Hematopoietic multipotent progenitor cell treated with erythropoietin and hydrocortisone succinate and interleukin-3 and kit ligand, for 6 days (in vitro differentiated cells): ENCODE data around the gene WNK4.

Experiments
- DNase-seq: peaks from one replicate; pipeline ENCODE4 v3.0.0-alpha.2; 2015

Gene WNK4

DNA sequence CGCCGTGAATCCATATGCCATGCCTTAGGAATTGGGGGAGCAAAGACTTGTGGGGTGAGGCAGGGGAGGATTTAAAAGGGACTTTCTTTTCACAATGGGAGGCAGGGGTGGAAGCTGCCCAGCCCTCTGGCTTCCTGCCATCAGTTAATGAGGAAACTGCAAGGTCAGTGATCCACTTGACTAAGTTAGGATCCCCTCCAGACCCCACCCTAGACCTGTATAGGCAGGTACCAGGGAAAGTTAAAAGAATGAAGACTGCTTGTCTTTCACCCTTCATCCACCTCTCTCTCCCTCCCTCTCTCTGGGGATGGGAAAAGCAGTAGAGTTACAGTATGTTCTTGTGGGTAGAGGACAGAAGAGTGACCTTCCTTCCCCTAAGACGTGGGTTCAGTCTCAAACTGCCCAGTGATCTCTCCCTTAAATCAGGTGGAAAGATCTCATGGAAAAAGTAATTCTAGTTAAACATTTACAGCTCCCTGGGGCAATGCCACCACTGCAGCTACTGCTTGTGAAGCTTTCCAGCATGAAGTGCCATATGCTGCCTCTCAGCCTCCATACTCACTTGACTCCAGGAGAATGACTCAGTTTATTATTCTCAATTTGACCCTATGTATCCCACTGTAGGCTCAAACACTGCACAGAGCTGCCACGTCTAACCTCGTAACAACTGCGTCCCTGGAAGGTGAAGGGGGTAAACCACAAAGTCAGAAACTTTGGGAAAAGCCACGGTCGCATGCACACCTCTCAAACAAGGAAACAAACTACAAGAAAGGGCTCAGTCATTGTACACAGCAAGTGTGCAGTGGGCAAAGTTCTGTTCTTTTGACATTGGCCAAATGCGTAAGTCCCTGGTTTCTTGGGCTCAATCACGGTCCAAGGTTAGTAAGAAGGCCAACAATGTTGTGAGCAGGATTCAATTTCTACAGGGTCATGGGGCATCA is 16.9 kb downstream of the WNK4 start:
- no peak for DNase-seq

DNA sequence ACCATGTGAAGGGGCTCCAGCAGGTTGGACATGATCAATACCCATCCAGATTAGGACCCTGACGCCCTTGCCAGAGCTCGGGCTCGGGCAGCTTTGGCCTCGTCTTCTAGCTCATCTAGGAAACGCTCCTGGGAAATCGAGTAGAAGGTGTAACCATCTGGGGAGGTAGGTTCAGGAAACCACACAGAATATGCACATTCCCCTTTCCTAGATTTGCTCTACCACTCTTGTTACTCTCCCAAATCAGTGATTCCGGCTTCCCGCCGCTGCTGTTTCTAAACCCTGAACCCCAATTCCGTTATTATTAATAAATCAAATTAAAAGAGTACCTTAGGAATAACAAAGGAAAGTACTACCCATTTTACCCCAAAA is 17.6 kb downstream of the WNK4 start:
- no peak for DNase-seq

DNA sequence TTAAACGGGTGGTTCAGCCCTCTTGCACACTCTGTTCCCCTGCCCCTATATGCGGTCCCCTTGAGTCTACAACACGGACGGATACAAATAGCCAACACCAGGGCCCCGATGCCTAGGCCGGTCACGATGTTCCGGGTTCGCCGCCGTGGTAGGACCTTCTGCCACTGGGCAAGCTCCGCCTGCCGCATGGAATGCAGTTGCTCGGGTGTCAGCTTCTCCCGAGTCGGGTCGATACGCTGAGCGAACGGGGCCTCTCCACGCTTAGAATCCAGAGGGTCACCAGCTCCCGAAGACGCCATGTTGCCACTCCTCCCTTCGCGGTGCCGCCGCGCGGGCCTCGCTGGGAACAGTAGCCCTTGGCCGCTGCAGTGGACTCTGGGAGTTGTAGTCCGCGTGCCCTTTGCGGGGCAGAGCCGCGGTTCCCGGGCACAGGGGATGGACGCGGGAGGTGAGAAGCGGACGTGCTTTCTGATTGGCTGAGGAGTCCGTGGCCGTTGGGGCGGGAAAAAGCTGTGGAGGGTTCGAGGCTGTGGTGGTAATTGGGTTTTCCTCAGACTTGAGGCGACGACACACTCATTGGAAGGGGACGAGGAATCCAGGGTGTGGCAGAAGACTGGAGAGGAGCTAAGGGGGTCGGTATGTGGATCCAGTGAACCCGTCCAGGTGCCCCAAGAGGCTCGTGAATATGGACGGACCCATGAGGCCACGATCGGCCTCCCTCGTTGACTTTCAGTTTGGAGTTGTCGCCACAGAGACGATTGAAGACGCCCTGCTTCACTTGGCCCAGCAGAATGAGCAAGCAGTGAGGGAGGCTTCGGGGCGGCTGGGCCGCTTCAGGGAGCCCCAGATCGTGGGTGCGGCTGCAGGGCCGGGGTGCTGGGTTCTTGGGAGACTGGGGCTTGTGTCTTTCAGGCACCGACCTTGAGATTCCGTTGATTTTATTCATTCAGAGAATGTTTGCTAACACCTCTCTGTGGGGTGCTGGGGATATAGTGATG is 18.3 kb downstream of the WNK4 start, which contains the start of the genes CNTD1 and COA3:
Gene CNTD1 (plus strand): TSS at position 479 of the 998 bp plus-strand sequence. CDS start 207 bp downstream, at position 686.
Gene COA3 (minus strand): TSS at position 322 of the 998 bp plus-strand sequence. CDS start 23 bp downstream, at position 299.
- DNase-seq = peak; percentile 91

DNA sequence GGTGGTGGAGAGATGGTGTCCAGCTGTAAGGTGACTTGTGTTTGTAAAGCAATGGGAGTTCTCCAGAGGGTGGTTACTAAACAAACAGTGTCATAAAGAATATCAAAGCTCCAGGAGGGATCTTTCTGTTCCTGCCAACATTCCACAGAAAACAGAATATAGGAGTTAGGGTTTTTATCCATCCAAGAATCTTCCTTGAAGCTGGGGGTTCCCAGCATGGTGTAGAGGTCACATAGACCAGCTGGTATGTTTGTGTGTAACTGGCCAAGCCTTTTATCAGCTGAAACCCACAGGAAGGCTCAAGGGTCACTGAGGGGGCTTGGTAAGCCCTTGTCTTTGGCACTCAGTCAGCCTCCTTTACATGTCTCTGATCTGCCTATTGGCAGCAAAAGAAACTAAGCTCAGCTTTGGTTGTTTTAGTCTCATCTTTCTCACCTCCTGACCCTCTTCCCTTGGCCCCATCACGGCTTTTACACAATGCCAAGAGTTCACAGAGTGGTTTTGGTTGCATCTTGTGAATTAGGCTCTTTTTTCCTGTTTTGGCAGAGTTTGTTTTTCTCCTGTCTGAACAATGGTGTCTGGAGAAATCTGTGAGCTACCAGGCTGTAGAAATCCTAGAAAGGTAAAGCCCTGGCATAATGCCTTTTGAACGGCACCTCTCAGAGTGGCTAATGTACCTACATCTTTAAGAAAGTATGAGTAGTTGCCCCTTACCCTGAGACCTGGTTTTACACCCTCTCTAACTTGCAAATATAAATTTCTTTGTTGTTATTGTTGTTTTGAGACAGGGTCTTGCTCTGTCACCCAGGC is 22.9 kb downstream of the WNK4 start:
- DNase-seq = no peak

DNA sequence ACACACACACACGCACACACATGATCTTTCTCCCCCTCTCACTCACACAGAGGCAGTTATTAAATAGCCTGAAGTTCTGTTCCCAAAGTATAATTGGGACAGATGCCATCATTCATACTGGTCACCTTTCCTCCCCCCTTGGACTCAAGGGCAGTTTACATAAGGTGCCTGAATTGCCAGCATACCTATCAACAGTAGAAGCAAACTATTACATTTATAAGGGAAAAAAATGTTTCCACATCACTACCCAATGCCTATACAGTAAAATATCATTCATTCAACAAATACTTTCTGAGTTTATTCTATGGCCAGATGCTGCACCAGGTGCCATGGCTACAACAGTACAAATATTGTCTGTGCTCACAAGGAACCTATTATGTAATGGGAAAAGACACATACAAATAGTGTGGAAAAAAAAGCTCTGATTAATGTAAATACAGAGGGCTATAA is 24.5 kb downstream of the WNK4 start:
- DNase-seq = no peak

DNA sequence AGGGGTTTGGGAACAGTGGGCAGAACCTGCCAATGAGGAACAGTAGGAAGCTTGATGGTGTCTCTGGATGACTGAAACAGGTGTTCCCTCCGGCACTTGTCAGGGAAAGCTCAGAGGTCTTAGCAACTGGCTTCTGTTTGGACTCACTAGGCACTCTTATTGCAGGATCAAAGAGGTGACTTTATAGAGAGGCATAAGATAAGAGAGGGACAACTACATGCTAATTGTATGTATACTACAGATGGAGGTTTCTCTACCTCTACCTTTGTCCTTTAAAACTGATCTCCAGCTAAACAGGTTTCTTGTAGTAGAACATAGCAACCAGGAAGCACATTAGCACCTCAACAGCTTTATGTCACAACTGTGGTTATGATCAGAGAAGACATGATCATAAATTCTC is 25.8 kb downstream of the WNK4 start:
- DNase-seq = no peak

DNA sequence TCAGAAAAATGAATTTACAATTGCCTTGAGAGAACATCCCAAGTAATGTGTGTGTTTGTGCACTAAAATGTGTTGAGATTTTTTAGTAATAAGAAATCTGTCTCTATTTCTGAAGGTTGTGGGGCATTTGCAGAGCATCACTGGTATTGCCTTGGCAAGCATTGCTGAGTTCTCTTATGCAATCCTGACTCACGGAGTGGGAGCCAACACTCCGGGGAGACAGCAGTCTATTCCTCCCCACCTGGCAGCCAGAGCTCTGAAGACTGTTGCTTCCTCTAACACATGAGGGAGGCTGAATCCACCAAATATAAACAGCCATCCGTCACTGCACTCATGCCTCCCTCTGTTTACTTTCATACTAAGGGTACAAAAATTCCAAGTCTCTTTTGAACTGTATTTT is 28.8 kb downstream of the WNK4 start:
- DNase-seq = no peak

DNA sequence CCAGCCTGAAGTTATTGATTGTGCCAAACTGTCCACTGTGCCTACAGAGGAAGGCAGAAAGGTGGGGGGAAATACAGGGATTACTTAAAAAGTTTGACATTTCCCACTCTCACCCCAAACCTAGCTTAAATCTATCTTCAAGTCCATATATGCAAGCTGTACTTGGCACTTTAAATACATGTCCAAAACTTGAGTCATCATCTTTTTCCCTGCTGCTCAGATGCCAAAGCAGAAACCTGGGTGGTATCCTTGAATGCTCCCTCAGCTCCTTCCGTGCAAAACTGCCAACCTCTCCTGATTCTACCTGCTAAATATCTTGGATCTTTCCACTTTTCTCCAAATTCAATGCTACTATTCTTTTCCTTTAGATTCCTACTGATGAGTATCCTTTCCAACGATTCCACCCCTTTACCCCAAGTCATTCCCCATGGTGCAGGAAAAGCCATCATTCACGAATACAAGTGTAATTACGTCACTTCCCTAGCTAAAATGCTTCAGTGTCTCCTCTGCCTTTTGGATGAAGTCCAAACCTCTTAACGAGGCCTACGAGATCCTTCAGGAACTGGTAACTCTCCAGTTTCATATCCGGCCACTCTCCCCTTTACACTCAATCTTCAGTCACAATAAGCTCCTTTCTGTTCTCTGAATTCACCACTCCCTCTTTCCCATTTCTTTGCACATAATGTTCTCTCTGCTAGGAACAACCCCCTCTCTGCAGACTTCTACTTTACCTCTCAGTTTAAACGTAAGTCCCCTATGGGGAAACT is 34.4 kb downstream of the WNK4 start:
- no peak for DNase-seq

DNA sequence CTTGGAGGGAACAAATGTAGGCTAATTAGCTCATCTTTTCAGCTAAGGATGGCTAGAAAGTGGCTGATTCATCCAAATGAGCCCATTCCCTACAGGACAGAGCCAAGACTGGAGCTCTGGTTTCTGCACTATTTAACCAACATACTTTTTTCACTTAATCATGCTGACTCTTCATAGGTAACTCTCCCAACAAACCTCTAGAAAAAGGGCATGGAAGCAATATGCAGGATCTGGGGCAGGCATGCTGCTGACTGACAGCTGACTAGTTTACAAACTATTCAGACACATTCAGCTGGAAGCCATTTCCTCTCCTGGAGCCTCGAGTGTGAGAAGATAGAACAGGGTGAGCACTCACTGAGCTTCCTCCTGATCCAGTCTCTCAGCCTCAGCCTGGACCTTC is 37.5 kb downstream of the WNK4 start:
- DNase-seq = no peak

DNA sequence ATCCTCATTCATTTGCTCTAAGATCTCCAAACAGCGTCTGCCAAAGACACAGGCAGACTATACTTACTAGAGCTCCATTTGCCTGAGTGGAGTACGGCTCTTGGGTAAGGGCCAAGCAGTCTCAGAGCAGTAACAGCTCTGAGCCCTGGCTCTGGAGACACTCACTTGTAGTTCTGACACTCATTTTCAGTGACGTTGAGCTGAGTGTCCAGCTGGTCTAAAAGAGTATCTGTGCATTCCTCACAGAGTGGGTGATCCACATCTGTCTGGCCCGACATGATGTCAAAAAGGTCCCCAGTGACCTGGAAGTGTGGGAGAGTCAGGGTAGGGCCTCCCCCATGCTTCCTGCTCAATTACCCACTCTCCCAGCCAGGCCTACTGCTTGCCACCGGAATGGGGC is 38.0 kb downstream of the WNK4 start:
- no peak for DNase-seq

DNA sequence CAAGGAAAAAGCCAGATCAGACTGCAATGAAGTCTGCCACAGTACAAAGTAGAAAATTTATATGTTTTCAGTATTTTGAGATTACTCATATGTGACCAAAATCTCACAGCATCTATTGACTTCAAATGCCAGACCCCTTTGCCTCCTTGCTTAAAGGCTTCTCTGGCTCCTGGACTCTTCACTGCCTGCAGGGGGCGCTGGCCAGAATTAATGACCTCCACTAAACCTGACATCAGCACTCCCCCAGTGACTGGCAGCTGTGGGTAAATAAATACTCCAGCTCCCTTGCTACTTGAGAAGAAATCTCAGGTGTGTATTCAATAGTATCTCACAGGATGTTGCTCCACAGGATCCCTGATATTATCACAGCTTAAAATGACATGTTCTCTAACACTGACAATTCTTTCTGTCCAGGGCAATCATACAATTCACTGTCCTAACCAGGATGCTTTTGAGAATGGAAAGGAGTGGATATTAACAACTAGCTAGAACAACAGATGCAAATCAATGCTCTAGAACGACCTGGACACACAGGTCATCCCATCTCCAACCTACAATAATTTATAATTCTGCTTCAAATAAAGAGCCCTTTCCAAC is 39.6 kb downstream of the WNK4 start:
- DNase-seq = peak; percentile 88

DNA sequence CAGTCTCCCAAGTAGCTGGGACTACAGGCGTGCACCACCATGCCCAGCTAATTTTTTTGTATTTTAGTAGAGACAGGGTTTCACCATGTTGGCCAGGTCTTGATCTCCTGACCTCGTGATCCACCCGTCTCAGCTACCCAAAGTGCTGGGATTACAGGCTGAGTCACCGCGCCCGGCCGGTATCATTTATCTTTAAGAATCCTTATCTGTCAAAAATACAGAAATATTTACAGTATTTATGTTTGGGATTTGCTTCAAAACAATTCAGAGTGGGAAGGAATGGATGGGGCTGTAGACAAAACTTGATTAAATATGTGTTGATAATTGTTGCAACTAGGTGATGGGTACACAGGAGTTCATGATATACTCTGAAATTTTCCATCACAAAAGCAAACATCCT is 40.8 kb downstream of the WNK4 start:
- DNase-seq = no peak

DNA sequence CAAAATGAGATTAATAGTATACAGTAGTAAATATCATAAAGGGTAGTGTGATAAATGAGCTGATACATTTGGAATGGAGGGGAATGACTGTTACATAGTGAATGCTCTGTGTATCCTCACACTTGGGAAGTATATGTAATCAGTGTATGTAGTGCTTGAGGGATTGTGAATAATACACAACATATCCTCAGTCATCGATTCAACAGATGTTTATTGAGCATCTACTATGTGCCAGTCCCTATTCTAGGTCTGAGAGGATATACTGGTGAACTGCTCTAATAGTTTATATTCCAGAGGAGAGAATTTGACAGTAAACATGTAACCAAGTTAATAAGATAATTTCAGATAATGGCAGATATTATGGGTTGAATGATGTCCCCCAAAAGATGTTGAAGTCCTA is 47.1 kb downstream of the WNK4 start:
- DNase-seq = no peak

DNA sequence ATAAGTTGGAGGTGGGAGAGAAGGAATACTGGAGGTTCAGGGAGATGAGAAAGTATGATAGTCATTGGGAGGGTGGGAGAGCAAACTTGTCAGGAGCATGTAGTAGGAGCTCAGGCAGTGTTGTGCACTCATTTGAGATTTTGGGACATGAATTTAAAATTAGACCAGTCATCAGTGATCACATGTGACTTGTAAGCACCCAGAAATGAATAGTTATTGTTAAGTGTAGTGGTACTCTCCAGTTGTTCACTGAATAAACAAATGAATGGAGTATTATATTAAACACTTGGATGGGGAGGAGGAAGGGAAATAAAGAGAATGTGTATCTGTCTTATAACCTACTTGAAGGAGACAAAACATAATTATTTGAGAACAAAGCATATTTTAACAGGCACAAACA is 50.6 kb downstream of the WNK4 start:
- DNase-seq = no peak

DNA sequence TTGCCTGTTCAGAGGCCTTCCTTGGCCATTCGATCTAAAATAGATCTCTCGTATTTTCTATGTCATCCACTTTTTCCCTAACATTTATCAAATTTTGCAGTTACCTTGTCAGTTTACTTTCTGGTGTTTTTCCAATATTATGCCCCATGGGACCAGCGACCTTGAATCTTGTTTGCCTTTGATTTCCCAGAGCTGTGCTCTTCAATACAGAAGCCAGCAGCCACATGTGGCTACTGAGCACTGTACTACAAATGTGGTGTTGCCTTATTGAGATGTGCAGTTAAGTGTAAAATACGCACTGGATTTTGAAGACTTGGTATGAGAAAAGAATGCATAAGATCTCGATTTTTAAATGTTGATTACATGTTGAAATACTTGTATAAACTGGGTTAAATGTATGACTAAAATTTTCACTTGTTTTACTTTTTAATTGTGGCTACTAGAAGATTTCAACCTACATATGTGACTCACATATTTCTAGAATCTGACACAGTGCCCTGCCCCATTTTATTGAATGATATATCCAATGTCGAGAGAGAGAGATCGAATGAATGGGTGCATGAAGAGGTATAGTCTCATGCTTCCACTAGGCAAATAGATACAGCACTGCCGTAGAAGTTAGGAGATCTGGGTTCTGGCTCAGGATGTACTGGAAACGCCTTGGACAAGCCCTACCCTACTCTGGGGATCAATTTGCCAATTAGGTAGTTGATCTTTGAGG is 52.0 kb downstream of the WNK4 start:
- no peak for DNase-seq

DNA sequence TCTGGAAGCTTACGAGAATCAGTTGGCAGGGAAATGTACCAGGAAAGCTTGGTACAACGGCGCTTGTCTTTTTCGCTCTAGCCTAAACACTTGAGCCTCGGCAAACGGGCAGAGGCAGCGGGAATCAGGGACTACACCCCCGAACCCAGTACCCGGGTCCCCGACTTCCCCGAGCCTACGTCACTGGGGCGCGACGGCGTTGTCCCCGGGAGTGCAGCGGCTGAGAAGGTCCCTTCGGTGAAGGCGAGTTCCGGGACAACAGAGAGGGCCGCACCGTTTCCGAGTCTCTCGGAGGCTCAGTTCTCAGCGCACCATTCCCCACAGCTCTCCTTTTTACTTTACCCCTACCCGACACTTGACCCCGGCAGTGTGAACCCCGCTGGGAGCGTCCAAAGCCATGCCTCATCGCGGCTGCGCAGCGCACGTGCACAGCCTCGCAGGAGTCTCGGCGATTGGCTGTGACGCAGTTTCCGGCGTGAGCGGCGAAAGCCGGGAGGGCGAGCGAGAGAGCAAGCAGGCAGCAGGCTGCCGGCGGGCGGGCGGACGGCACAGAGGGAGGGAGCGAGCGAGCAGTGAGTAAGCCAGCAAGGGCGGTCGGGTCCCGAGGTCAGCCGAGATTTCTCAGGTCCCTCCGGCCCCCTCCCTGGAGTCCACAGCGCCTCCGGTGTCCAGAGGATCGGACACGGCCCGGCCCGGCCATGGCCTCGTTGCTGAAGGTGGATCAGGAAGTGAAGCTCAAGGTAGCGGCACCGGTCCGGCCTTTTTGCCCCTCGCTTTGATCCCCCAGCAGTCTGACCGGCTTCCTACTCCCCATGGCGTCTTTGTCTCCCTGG is 52.7 kb downstream of the WNK4 start, which contains the start of gene PSME3:
Gene PSME3 (plus strand): TSS at position 464 of the 833 bp plus-strand sequence. CDS start 235 bp downstream, at position 699.
- peak; percentile 92 for DNase-seq

DNA sequence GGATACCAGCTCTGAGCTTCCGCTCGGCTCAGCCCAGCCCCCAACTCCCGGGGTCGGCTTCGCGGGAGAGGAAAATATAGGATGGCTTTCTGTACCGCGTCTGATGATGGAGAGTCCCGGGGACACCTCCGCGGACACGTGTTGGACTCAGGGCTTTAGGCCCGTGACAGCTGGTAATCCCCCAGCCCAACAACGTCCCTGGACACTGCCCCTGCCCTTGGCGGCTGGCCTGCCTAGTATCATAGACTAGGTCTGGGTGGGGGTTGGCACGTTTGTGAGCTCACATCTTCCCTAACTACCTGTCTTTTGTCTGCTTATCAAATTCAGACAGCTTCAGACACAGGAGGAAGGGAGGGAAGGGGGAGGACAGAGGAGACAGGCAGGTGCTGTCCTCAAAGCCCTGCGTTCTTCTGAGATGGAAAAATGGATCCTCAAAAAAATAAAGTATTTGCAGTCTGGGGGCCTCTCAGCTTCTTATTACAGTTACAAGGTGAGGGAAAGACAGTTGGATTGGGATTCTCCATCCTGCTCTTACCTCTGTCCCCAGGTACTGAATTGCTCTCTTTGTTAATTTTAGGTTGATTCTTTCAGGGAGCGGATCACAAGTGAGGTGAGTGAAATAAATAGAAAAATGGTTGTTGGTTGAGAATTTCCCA is 53.5 kb downstream of the WNK4 start:
- peak; percentile 23 for DNase-seq

DNA sequence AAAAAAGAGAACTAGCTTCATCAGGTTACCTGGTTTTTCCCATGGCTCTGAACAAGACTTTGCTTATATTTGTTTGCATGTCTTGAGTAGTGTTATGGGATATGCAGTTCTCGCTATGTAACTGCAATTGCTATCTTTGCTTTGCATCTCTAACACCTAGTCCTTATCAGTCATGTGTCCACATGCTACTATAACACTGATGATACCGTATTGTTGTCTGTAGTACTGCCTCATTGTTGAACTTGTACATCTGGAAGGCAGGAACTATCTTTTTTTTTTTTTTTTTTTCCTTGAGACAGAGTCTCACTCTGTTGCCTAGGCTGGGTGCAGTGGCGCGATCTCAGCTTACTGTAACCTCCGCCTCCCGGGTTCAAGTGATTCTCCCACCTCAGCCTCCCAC is 55.3 kb downstream of the WNK4 start:
- DNase-seq = no peak
